Spleen (tissue), 7 donors: ENCODE results near the gene SHBG.
"Not testable (repeated sequence)": the region's sequence is repeated elsewhere in the genome, so short reads cannot be mapped to it uniquely, and the experiment has no call there.

ENCODE experiments used
- CTCF ChIP-seq, 11 experiments: fragments of 200-600 bp in 7 of 11; fragments of 450-650 bp in 4 of 11; sonication (generic) in 4 of 11; IDR thresholded peaks in 8 of 11; conservative IDR thresholded peaks in 3 of 11; 1 replicate in 7 of 11; 2 replicates in 4 of 11; pipeline versions ENCODE4 v1.4.0 to v1.8.0; 2016 to 2021; ENCODE audit warnings: antibody characterized with exemption in 11 of 11, inconsistent platforms in 4 of 11, mild to moderate bottlenecking in 1 of 11
- POLR2A ChIP-seq, 3 donors: fragments of 450-650 bp; IDR thresholded peaks; one replicate each; pipeline ENCODE4 v1.5.1; 2017; ENCODE audit warnings: antibody characterized with exemption in 3 of 3, mild to moderate bottlenecking in 1 of 3
- donor health status: DM: no; HTN: no; CAD: no; lungs with moderate emphysema.
- donor health status: DM: no; HTN: no; CAD: no.
- donor health status: DM: no; HTN: no; CAD: no.

GRCh38 chr17:7597561-7597960 lies 32.4 kb upstream of the SHBG start:
- TF ChIP-seq CTCF (IDR thresholded peaks at IDR 0.05 in 8 of 11, conservative IDR thresholded peaks at IDR 0.05 in 3 of 11); POLR2A (IDR thresholded peaks at IDR 0.05): not testable (repeated sequence)
